GM19240 (cell line): ENCODE measurements around the gene C1orf116.

Experiments
- DNase-seq: peaks from one replicate; pipeline ENCODE4 v3.0.0; 2011; ENCODE audit warnings: low spot score; ENCODE audit not compliant: insufficient read length

Gene C1orf116

DNA sequence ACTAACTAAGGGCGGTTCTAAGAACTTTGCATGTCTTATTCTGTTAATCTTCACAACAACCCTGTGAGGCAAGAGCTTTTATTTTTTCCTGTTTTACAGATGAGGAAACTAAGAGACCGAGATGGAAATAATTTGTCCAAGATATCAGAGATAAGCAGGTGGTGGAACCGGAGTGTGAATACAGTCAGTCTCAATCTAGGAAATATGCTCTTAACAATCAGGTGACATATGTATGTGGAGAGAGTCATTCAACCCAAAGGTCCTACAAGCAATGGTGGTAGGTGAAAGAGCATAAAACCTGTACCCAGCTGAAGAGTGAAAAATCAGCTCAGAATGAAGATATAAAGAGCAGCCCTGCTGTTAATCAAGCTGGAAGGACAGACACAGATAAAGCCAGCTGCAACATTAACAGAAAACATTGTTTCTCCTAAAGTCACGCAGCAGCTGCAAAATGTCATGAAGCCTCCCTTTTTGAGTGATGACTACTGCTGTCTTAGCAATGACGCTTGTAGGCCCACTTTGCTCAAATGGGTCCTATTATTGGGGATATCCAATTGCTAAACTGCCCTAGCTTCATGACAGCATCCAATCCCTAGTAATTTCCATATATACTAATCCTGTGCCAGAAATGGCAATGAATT is 31.8 kb downstream of the C1orf116 start:
- DNase-seq, result no peak

DNA sequence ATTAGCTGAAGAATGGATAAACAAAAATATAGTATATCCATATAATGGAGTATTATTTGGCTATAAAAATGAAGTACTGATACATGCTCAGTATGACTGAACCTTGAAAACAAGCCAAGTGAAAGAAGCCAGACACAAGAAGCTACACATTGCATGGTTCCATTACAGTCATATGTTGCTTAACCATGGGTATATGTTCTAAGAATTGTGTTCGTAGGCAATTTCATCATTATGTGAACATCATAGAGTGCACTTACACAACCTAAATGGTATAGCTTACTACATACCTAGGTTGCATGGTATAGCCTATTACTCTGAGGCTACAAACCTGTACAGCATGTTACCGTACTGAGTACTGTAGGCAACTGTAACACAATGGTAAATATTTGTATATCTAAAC is 33.7 kb downstream of the C1orf116 start:
- DNase-seq, result no peak

DNA sequence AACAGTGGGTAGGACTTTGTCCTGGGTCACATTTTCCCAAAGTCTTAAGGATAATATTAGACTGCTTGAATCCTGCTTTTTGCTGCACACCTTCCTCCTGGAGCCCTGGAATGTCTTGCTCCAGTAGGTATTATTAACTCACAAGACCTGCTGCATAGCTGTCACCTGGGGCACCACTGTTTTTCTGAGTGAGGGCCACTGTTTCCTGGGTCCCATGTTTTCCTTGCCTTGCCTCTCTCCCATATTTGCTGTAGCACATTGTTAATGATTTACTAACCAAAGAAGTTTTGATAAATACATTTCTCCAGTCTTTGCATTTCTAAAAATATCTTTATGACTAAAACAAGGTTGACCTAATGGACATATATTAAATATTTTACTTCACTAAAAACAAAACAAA is 39.8 kb downstream of the C1orf116 start:
- DNase-seq, result no peak

DNA sequence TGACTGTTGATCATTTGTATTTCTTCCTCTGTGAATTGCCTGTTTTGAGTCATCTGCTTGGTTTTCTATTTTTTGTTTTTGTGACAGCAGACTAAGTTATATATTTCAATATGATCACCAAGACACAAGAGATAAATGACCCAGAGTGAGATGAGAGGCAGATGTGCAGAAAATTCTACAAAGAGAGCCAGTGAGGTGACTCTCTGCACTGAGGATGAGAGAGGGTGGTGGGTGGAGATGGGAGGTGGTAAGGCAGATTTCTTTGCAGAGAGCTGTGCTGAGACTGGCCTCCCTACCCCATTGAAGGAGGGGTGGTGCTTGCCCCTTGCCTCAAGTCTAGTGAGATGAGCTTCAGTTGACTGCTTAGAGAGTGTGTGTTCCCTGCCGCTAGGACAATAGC is 44.7 kb downstream of the C1orf116 start:
- no peak for DNase-seq

DNA sequence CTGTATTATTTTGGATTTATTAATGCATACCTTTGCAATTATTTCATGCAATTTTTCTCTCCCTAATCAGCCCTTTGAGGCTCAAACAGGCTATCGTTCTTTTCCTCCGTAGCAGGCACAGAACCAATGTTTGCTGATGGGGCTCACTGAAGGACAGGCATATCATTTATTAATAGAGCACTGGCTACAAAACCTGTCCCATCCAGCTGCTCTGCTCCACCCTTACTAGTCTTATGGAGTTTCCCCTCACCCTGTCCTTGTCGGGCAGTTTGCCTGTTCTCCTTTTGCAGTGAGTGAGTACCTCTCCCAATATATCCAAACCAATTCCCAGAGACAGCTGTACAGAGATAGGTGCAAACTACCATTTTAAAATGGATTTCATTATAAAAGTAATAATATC is 45.7 kb downstream of the C1orf116 start:
- no peak for DNase-seq

DNA sequence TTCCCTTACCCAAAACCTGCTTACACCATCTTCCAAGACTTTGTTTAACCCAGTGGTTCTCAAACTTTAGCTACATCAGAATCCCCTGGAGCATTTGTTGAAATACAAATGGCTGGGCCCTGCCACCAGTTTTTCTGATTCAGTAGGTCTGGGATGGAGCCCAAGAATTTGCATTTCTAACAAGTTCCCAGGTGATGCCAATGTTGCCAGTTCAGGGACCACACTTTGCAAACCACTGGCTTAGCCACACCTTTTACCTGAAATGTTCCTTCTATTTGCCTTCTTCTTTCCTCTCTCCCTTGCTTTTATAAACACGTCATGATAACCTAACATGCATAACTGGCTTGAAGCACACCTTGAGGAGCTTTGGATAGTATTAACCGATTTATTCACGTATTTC is 46.2 kb downstream of the C1orf116 start:
- DNase-seq, result no peak

DNA sequence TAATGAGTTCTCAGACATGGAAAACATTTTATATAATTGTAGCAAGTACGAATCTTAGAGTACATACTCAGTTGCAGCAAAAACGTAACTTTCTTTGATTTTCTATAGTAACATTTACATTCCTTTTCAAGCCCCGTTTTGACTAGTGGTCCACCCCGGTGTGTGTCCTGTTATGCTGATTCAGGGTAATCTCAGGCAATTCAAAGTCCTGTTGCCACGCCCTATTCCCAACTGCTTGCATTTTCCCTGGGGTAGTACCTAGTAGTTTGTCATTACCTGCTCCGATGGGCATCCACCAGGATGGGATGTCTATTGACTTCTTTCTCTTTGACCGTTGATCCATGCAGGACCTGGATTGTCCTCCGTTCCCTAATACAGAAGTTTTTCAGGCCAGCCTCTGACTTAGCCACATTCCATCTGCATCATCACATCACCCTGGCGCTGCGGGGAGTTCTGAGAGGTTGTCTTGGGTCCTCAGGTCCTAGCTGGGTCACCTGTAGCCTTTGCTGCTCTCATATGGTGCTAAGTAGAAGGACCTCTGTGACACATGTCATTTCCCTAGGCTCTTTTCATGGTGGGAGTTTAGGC is 47.3 kb downstream of the C1orf116 start:
- no peak for DNase-seq

DNA sequence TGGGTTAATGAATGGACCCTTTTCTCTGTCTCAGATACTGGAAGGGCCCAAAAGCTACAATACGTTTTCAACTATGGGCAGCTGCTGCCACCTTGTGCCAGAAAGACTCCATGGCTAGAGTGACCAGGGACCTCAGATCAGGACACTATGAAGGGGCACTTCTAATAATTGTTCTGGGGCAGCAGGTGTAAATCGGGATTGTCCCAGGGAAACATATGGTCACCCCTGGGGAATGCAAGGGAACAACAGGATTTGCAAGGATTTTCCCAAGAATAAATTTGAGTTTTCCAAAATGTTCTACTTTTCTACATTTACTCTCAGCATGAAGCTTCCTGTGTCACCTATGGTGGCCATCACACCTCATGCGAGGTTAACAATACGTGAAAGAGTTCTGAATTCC is 50.3 kb downstream of the C1orf116 start:
- peak; percentile 43 for DNase-seq

DNA sequence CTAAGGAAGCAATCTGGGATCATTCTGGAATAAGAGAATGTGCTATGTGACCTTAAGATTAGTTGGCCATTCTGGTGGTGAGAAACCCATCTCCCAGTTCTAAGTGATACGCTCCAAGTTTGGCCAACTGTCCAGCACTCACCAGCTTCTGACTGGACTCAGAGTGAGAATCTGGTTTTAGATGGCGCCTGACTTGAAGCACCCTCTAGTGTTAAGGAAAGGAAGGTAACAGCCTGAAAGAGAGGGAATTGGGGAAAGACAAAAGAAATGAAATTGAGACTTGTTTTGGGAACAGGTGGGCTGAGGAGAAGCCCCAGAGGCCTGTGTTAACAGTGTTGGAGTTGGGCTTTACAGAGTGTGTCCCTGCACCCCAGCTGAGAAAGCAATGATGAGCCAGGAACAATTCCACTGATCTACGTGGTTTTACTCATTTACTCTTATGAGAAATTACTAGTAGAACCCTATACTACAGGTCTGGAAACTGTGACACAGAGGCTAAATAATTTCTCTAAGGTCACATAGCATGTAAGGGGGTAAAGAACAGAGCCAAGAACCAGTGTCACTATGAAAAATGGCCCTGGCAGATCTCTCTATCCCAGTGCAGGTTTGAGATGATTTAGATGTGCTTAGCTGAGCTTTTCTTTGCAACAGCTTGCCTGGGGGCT is 53.0 kb downstream of the C1orf116 start:
- no peak for DNase-seq

DNA sequence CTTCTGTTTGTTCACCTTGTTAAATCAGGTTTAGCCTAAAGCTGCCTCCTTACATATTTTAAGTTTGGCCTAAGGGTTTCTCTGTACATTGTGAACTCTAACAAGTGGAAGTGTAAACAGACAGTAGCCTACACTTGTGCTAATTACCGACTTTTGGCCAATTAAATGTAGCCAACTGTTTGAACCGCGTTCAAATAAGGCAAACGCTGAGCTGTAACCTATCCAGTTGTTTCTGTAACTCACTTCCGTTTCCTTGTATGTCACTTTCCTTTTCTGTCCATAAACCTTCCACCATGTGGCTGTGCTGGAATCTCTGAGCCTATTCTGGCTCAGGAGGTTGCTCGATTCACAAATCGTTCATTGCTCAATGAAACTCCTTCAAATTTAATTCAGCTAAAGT is 54.3 kb downstream of the C1orf116 start:
- no peak for DNase-seq

DNA sequence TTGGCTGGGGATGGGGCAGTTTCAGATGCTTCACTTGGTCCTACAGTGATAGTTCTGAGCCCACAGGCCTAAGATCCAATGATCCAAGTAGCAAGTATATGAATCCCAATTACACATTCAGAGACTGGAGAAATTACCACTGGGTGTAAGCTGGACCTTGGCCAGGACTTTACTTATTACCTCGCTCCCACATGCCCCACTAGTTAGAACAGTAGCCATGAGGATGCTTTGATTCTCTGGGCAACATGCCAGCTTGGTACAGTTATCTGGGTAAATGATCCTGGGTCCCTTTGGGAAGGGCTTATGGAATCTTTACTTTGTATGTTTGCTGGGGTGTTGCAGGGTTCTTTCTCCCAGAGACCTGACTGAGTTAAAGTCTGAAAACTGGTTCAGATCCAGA is 57.2 kb downstream of the C1orf116 start:
- no peak for DNase-seq

DNA sequence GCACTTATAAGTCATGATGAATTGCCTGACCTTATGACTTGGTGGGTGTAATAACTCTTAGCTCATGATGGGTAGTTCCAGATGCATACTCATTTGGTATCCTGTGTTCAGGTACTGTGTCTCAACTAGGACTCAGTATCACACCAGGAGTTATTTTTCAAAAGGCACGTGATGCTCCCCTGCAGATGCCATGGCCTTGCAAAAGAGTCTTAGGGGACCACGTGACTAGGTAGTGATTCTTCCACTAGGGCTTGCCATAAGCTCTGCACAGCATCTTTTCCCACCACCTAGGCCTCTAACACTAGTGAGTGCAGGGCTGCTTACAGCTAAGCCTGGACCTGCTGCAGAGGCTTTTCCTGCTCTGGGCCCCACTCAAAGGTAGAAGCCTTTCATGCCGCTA is 58.4 kb downstream of the C1orf116 start:
- no peak for DNase-seq

DNA sequence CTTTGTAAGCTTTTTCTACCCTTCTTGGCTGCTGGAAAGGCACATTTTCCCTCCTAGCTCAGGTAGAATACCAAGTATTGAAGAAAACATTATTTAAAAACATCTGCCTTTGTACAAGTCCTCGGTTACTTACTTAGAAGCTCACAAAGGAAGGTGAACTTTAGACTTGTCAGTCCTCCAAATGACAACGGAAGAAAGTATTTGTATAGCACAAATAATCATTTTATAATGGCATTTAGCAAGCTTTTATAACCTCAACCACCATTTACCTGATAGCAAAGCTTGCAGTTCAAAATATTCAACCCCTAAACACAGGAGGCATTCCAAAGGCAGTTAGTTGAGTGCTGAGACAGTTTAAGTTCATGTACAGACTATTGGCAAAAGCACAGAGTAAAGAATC is 59.8 kb downstream of the C1orf116 start:
- no peak for DNase-seq

DNA sequence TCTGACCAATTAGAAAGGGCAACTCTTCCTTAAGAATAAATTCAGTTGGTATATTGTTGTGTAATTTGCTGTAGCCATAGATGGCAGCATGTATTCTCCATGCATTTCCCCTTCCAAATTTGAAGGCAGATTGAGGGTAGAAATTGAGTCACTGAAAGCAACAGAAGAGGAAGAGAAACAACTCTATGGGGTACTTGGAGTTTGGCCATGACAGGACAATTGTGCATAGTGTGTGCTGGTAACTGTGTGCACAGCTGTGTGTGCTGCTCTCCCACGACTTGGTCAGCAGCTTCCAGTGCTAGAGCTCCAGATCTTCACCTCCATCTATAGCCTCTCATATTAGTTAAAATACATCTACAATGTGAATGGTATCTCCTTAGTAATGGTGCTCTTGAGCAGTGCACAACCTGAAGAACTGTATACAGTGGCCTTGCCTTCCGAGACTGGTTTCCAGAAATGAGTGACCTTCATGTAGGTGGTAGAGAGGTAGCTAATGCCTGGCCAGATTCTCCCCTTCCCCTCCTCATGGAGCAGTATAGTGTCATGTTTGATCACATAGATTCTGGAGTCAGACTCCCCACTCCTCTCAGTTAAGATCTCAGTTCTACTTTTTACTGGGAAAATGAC is 61.4 kb downstream of the C1orf116 start:
- no peak for DNase-seq

DNA sequence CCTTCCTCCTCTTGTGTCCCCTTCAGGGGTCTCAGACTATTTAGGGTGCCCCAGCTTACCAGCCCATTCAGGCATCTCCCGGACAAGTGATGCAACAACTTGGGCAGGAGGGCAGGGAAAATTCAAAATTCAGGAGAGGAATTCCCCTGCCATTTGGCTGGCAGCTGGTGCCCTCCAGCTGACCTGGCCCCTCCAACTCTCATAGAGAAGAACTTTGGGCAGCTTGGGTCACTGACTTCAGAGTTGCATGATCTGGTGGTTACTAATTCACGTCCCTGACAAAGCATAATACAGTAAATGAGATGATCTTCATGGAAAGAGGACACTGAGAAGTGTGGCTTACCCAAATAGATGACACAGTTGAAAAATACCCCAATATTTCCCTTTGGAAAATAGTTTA is 62.1 kb downstream of the C1orf116 start, which contains the start of gene FCAMR:
Gene FCAMR, minus strand, starts transcription at position 15 of the 400 bp plus-strand sequence. CDS start 335 bp downstream, outside the sequence.
- DNase-seq, result no peak

DNA sequence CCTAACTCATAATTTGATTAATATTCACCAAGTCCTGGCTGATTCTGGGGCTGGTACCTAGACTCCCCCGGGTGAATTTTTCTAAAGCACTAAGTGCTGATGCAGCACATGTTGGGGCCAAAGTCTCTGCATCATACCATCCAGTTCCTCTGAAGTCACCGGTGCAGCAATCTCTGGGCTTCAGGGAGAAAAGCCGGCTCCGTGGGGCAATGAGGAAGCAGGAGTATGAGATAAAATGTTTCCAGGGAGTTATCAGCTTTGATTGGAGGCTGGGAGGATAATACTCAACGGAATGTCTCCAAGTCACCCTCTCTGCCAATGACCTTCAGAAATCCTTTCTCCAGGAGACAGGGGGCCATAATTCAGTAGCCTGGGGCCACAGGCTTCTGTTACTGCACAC is 63.5 kb downstream of the C1orf116 start:
- DNase-seq, result no peak
